Hepatocyte (in vitro differentiated cells): ENCODE data around the gene MPG. TPM values are rescaled to one million over a fixed set of nuclear protein-coding genes. Genes with fewer than 3 reads are reported as not detected.

Experiments used
- DNase-seq: peaks from one replicate; pipeline ENCODE4 v3.0.0-alpha.2; 2016; ENCODE audit warnings: low spot score
- H2AFZ ChIP-seq: fragments of 200-600 bp; sonication (generic); 2 replicates; pipeline ENCODE4 v1.6.0; 2016; ENCODE audit warnings: antibody characterized with exemption, mild to moderate bottlenecking
- H3K27ac ChIP-seq: fragments of 200-600 bp; sonication (generic); 2 replicates; pipeline ENCODE4 v1.5.1; 2016; ENCODE audit warnings: mild to moderate bottlenecking
- H3K27me3 ChIP-seq: fragments of 200-600 bp; sonication (generic); 2 replicates; pipeline ENCODE4 v1.6.1; 2016
- H3K36me3 ChIP-seq: fragments of 200-600 bp; sonication (generic); replicated peaks from 2 replicates; pipeline ENCODE4 v1.5.1; 2016; ENCODE audit warnings: low read depth; ENCODE audit not compliant: insufficient read depth
- H3K4me1 ChIP-seq: fragments of 200-600 bp; sonication (generic); 2 replicates; pipeline ENCODE4 v1.5.1; 2016; ENCODE audit warnings: mild to moderate bottlenecking, moderate library complexity; ENCODE audit not compliant: insufficient read depth
- H3K4me2 ChIP-seq: fragments of 200-600 bp; sonication (generic); 2 replicates; pipeline ENCODE4 v1.6.0; 2016
- H3K4me3 ChIP-seq: fragments of 200-600 bp; sonication (generic); 2 replicates; pipeline ENCODE4 v1.5.1; 2016; ENCODE audit warnings: mild to moderate bottlenecking
- H3K79me2 ChIP-seq: fragments of 200-600 bp; sonication (generic); 2 replicates; pipeline ENCODE4 v1.6.0; 2017; ENCODE audit warnings: mild to moderate bottlenecking
- H3K9me2 ChIP-seq: fragments of 200-600 bp; sonication (generic); replicated peaks from 2 replicates; pipeline ENCODE4 v1.6.0; 2017; ENCODE audit warnings: mild to moderate bottlenecking; ENCODE audit not compliant: insufficient read depth
- H3K9me3 ChIP-seq: fragments of 200-600 bp; sonication (generic); 2 replicates; pipeline ENCODE4 v1.5.1; 2016; ENCODE audit warnings: low read depth, mild to moderate bottlenecking
- H4K20me1 ChIP-seq: fragments of 200-600 bp; sonication (generic); 2 replicates; pipeline ENCODE4 v1.6.0; 2016; ENCODE audit warnings: mild to moderate bottlenecking; ENCODE audit not compliant: insufficient read depth, poor library complexity, severe bottlenecking
- CTCF ChIP-seq: fragments of 200-600 bp; sonication (generic); IDR thresholded peaks from 2 replicates; pipeline ENCODE4 v1.5.1; 2016; ENCODE audit warnings: antibody characterized with exemption, mild to moderate bottlenecking; ENCODE audit not compliant: poor library complexity
- EZH2 ChIP-seq: fragments of 200-600 bp; sonication (generic); IDR thresholded peaks from 2 replicates; pipeline ENCODE4 v1.6.1; 2016; ENCODE audit warnings: antibody characterized with exemption, mild to moderate bottlenecking, borderline replicate concordance
- EZH2phosphoT487 ChIP-seq: fragments of 200-600 bp; sonication (generic); IDR thresholded peaks from one replicate; pipeline ENCODE4 v1.6.1; 2018; ENCODE audit warnings: antibody characterized with exemption, mild to moderate bottlenecking, low read depth, moderate library complexity; ENCODE audit not compliant: unreplicated experiment, severe bottlenecking
- WGBS: methylation state at CpG from one replicate; pipeline ENCODE4 v1.1.6; 2016; ENCODE audit warnings: low lambda C conversion rate; ENCODE audit errors: missing lambda C conversion rate; 5-methylcytosine and 5-hydroxymethylcytosine counted together
- polyA plus RNA-seq: library from polyadenylated mRNA; unstranded; fragments of >200 nt; fragmentation: Nextera tagmentation; extraction: Ambion mirVana; gene quantifications from 2 replicates; pipeline ENCODE4 v1.2.1, GENCODE V29; 2016
- total RNA-seq: library from RNA; depleted of rRNA; stranded (reverse); fragments of >200 nt; gene quantifications from 2 replicates; pipeline ENCODE4 v1.2.3, GENCODE V29; 2014

The MPG gene
- total and polyA plus RNA-seq, 2 experiments from 2014 or later: 67.4 to 83.9 TPM

DNA sequence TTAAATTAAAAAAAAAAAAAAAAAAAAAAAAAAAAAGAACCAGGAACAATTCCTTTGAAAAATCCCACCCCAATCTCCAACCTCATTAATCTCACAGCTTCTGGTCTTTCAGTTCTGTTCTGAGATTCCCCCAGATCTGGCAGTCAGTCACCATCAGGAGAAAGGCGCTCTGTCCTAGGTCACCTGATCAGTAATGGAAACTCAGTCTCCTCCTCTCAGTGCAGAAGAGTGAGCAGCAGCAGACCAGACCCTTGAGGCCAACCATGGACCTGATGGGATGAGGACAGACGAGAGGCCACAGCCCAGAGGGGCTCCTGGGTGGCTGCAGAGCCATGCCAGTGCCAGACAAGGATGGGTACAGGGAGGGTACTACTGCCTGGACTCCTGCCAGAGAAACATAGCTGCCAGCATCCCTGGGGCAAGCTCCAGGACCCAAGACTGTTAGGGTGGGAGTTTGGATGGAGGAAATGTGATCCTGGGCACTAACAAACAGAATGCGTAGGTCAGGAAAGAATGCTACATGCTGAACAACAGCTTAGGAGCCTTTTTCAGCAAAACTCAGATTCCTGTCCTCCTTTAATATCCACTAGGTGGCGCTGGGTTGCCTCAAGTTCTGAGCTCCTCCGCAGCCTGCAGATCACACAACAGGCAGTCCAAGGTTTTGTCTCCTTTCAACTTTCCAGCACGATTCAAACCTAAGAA is 28.7 kb downstream of the MPG start:
- 38% methylated on average over 6 of the region's 6 CpGs for WGBS
- no peaks in the 10 kb centered on the region for H3K4me1 ChIP-seq
- no peaks in the 10 kb centered on the region for H3K9me2 ChIP-seq
- H3K36me3 ChIP-seq: no peaks in the 10 kb centered on the region
- no peaks in the 10 kb centered on the region for H3K79me2 ChIP-seq
- no peak overlapping the region for H3K4me2 ChIP-seq
- TF ChIP-seq EZH2phosphoT487 (no peak), CTCF (peak; percentile 77), EZH2 (no peak)
- no peaks in the 10 kb centered on the region for H4K20me1 ChIP-seq
- H3K27ac ChIP-seq: no peak overlapping the region
- no peaks in the 10 kb centered on the region for H3K9me3 ChIP-seq
- no peak overlapping the region for H3K4me3 ChIP-seq
- peak; percentile 89 for DNase-seq
- no peaks in the 10 kb centered on the region for H3K27me3 ChIP-seq
- H2AFZ ChIP-seq: no peak overlapping the region

DNA sequence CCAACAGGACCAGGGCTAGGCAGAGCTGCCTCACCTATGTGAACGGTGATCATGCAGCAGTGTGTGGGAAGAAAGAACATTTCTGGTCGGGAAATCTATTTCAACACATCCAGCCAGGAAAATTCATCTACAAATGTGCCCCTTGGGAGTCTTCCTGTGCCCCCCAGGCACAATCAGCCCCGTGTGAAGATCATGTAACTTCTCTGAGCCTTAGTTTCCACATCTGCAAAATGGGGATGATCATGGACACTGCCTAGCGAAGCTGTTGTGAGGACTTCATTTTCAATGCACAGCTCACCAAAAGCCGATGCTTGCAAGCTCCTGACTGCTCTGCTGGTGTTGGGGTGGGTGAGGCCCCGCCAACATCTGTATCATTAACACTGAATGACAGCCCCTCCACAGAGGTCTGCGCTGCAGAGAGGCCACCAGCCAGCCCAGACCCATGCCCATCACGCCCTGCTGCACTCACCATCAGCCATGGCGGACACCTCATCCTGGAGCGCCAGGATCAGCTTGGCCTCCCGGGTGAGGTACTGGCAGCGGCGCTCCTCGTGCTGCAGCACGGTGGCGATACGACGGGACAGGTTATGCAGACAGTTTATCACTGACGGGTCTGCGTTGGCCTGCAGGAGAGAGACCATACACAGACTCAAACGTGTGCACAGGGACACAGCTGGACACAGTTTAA is 34.3 kb downstream of the MPG start:
- WGBS: 96% methylated on average over 21 of the region's 21 CpGs
- Histone ChIP-seq H3K27me3 (no peaks in the 10 kb centered on the region), H4K20me1 (no peaks in the 10 kb centered on the region), H3K9me2 (no peaks in the 10 kb centered on the region), H3K4me3 (no peak overlapping the region), H3K4me2 (no peak overlapping the region), H2AFZ (no peak overlapping the region), H3K4me1 (no peaks in the 10 kb centered on the region), H3K27ac (no peak overlapping the region), H3K79me2 (no peaks in the 10 kb centered on the region), H3K9me3 (no peaks in the 10 kb centered on the region), H3K36me3 (no peaks in the 10 kb centered on the region)
- no peak for TF ChIP-seq EZH2phosphoT487
- no peak for TF ChIP-seq EZH2
- no peak for TF ChIP-seq CTCF
- no peak for DNase-seq

DNA sequence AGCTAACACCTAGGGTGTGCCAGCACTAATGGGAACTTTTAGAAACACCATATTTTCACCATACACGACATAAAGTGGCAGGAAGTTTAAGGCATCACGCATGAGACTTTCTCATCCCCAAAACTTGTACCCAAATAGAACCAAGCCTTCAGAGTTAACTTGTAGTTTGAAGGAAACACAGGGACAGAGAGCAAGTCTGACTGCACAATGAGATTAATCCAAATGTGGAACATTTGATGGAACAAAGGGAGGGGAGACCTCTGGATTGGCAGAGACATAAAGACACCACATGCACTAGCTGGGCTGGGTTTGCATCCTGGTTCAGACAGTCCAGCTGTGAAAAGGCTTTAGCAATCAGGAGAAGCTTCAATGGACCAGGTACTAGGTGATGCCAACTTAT is 36.3 kb downstream of the MPG start:
- 93% methylated on average over 2 of the region's 2 CpGs for WGBS
- no peak overlapping the region for H2AFZ ChIP-seq
- no peaks in the 10 kb centered on the region for H3K36me3 ChIP-seq
- H3K9me3 ChIP-seq: no peaks in the 10 kb centered on the region
- no peaks in the 10 kb centered on the region for H4K20me1 ChIP-seq
- no peaks in the 10 kb centered on the region for H3K4me1 ChIP-seq
- DNase-seq: no peak
- H3K4me3 ChIP-seq: no peak overlapping the region
- no peaks in the 10 kb centered on the region for H3K9me2 ChIP-seq
- no peaks in the 10 kb centered on the region for H3K79me2 ChIP-seq
- H3K27me3 ChIP-seq: no peaks in the 10 kb centered on the region
- H3K4me2 ChIP-seq: no peak overlapping the region
- no peak overlapping the region for H3K27ac ChIP-seq
- TF ChIP-seq CTCF (no peak), EZH2 (no peak), EZH2phosphoT487 (no peak)
